ENCODE results near the gene RELN. TPM values are rescaled to one million over a fixed set of nuclear protein-coding genes. Genes with fewer than 3 reads are reported as not detected.
"Not testable (repeated sequence)": the region's sequence is repeated elsewhere in the genome, so short reads cannot be mapped to it uniquely, and the experiment has no call there.

Gene RELN
- total RNA-seq, 1 experiment from 2014 or later = 0.10 TPM

DNA sequence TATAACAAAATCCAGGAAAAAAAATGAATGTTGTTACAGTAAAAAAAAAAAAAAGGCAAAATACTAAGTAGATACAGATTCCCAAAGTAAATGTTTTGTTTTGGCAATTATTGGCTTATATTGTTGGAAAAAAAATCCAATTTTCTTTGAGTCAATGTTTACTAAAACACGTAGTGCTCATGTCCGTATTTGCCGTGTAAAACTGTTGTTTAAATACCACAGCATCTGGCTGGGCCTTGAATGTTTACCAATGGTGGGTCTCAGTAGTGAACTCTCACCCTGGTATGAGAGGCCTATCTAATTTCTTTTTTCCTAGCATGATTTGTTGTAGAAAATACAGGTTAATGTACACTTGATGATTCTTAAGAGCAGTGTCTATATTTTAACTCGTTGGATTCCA, 502.0 kb downstream of the RELN start:
- Histone ChIP-seq H3K9me3 (ENCODE audit: control insufficient read depth, insufficient read depth, low read depth, low read length) (no peaks in the 10 kb centered on the region), H3K4me3 (ENCODE audit: low read depth in 2 of 2, low read length in 2 of 2) (no peak overlapping the region), H3K4me1 (ENCODE audit: control insufficient read depth, insufficient read depth, low read length) (no peaks in the 10 kb centered on the region), H3K27me3 (ENCODE audit: control insufficient read depth, insufficient read depth, low read length) (peaks cover 18% of the 10 kb centered on the region), H3K27ac (ENCODE audit: low read length) (no peak overlapping the region), H3K36me3 (ENCODE audit: control insufficient read depth, insufficient read depth, low read length) (no peaks in the 10 kb centered on the region)
- CTCF ChIA-PET = no interaction called here
- intact Hi-C loops (cut with micrococcal nuclease; ENCODE audit: unreplicated experiment) = no loop called here
- no peak for ATAC-seq
- BruUV-seq (replicated peaks) = no TSS peak
- POLR2A ChIA-PET = no interaction called here
- in situ Hi-C loops (cut with HindIII; ENCODE audit: low pct_unique_long_range_greater_than_20kb, low sequenced_read_pairs) = no loop called here
- no peak for DNase-seq (ENCODE audit: low read depth, low spot score)
- TF ChIP-seq, protein P1, sequence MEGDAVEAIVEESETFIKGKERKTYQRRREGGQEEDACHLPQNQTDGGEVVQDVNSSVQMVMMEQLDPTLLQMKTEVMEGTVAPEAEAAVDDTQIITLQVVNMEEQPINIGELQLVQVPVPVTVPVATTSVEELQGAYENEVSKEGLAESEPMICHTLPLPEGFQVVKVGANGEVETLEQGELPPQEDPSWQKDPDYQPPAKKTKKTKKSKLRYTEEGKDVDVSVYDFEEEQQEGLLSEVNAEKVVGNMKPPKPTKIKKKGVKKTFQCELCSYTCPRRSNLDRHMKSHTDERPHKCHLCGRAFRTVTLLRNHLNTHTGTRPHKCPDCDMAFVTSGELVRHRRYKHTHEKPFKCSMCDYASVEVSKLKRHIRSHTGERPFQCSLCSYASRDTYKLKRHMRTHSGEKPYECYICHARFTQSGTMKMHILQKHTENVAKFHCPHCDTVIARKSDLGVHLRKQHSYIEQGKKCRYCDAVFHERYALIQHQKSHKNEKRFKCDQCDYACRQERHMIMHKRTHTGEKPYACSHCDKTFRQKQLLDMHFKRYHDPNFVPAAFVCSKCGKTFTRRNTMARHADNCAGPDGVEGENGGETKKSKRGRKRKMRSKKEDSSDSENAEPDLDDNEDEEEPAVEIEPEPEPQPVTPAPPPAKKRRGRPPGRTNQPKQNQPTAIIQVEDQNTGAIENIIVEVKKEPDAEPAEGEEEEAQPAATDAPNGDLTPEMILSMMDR (IDR thresholded peaks at IDR 0.05) = no peak
- TF ChIP-seq SIN3A (IDR thresholded peaks at IDR 0.05; ENCODE audit: borderline replicate concordance, insufficient read depth, low read depth, low read length) = no peak
- no peak for TF ChIP-seq TCF7L2 (IDR thresholded peaks at IDR 0.05; ENCODE audit: low read depth, low read length)

DNA sequence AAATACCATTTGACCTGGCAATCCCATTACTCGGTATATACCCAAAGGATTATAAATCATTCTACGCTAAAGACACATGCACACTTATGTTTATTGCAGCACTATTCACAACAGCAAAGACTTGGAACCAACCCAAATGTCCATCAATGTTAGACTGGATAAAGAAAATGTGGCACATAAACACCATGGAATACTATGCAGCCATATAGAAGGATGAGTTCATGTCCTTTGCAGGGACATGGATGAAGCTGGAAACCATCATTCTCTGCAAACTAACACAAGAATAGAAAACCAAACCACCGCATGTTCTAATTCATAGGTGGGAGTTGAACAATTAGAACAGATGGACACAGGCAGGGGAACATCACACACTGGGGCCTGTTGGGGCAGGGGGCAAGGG, 502.6 kb downstream of the RELN start:
- H3K27ac ChIP-seq (ENCODE audit: low read length); BruUV-seq (replicated peaks); in situ Hi-C loops (cut with HindIII; ENCODE audit: low pct_unique_long_range_greater_than_20kb, low sequenced_read_pairs); DNase-seq (ENCODE audit: low read depth, low spot score); intact Hi-C loops (cut with micrococcal nuclease; ENCODE audit: unreplicated experiment); H3K36me3 ChIP-seq (ENCODE audit: control insufficient read depth, insufficient read depth, low read length); H3K4me3 ChIP-seq (ENCODE audit: low read depth in 2 of 2, low read length in 2 of 2); CTCF ChIA-PET; H3K4me1 ChIP-seq (ENCODE audit: control insufficient read depth, insufficient read depth, low read length); ATAC-seq; H3K9me3 ChIP-seq (ENCODE audit: control insufficient read depth, insufficient read depth, low read depth, low read length): not testable (repeated sequence)
- H3K27me3 ChIP-seq (ENCODE audit: control insufficient read depth, insufficient read depth, low read length) = peaks cover 19% of the 10 kb centered on the region
- POLR2A ChIA-PET = interaction anchor here (0.7 kb wide), 1 partner anchor 28 kb away, joined by 6 read pairs; no protein-coding TSS in a partner anchor

DNA sequence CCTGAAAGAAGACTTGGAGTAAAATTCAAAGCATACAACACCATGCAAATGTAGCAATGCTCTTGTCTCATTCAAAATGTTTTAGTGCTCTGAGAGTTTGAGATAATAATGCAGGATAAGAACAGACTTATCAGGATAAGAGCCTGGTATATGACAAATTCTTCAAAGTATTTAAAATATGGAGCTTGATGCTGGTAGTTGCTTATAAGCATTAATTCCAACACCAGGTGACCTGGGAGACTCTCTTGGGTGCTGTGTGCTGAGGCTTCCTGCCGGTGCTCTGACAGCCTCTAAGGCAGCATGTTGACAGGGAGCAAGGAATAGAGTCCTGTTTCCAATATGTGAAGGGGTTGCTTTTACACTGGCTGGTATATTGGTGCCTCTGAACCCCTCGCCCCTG, 508.7 kb downstream of the RELN start:
- intact Hi-C loops (cut with micrococcal nuclease; ENCODE audit: unreplicated experiment) (no loop called here), in situ Hi-C loops (cut with HindIII; ENCODE audit: low pct_unique_long_range_greater_than_20kb, low sequenced_read_pairs) (no loop called here)
- Histone ChIP-seq H3K4me3 (ENCODE audit: low read depth in 2 of 2, low read length in 2 of 2) (no peak overlapping the region), H3K9me3 (ENCODE audit: control insufficient read depth, insufficient read depth, low read depth, low read length) (no peaks in the 10 kb centered on the region), H3K4me1 (ENCODE audit: control insufficient read depth, insufficient read depth, low read length) (no peaks in the 10 kb centered on the region), H3K36me3 (ENCODE audit: control insufficient read depth, insufficient read depth, low read length) (no peaks in the 10 kb centered on the region), H3K27ac (ENCODE audit: low read length) (no peak overlapping the region), H3K27me3 (ENCODE audit: control insufficient read depth, insufficient read depth, low read length) (peaks cover 29% of the 10 kb centered on the region)
- ATAC-seq (no peak), DNase-seq (ENCODE audit: low read depth, low spot score) (no peak)
- POLR2A ChIA-PET = no interaction called here
- BruUV-seq (replicated peaks) = no TSS peak
- CTCF ChIA-PET = no interaction called here
- TF ChIP-seq SIN3A (IDR thresholded peaks at IDR 0.05; ENCODE audit: borderline replicate concordance, insufficient read depth, low read depth, low read length) = no peak
- TF ChIP-seq POLR2AphosphoS5 (IDR thresholded peaks at IDR 0.05; ENCODE audit: low read depth, low read length) = no peak
- no peak for TF ChIP-seq TCF7L2 (IDR thresholded peaks at IDR 0.05; ENCODE audit: low read depth, low read length)
- TF ChIP-seq, protein P1 (IDR thresholded peaks at IDR 0.05) = no peak
- TF ChIP-seq, protein P2, sequence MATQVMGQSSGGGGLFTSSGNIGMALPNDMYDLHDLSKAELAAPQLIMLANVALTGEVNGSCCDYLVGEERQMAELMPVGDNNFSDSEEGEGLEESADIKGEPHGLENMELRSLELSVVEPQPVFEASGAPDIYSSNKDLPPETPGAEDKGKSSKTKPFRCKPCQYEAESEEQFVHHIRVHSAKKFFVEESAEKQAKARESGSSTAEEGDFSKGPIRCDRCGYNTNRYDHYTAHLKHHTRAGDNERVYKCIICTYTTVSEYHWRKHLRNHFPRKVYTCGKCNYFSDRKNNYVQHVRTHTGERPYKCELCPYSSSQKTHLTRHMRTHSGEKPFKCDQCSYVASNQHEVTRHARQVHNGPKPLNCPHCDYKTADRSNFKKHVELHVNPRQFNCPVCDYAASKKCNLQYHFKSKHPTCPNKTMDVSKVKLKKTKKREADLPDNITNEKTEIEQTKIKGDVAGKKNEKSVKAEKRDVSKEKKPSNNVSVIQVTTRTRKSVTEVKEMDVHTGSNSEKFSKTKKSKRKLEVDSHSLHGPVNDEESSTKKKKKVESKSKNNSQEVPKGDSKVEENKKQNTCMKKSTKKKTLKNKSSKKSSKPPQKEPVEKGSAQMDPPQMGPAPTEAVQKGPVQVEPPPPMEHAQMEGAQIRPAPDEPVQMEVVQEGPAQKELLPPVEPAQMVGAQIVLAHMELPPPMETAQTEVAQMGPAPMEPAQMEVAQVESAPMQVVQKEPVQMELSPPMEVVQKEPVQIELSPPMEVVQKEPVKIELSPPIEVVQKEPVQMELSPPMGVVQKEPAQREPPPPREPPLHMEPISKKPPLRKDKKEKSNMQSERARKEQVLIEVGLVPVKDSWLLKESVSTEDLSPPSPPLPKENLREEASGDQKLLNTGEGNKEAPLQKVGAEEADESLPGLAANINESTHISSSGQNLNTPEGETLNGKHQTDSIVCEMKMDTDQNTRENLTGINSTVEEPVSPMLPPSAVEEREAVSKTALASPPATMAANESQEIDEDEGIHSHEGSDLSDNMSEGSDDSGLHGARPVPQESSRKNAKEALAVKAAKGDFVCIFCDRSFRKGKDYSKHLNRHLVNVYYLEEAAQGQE (IDR thresholded peaks at IDR 0.05; ENCODE audit: insufficient read depth in 1 of 2, low read depth in 2 of 2, low read length in 1 of 2) = no peak

All from Panc1 (cell line).